K562 (cell line): ENCODE data around the gene AQP11. TPM values are rescaled to one million over a fixed set of nuclear protein-coding genes. Genes with fewer than 3 reads are reported as not detected.
A peak's percentile ranks its signal among the peaks of the same experiment; 100 is the strongest.

ENCODE experiments used
- CEBPB ChIP-seq: fragments of 450-650 bp; IDR thresholded peaks from 2 replicates; pipeline ENCODE4 v1.6.1; 2016; ENCODE audit warnings: missing genetic modification characterization, missing compliant biosample characterization
- GATA2 ChIP-seq: sonication (generic); formaldehyde crosslinking; IDR thresholded peaks from 2 replicates; pipeline ENCODE4 v1.4.0; 2020; ENCODE audit warnings: mild to moderate bottlenecking, missing genetic modification reagents
- KLF10 ChIP-seq: fragments of 250-450 bp; sonication (Bioruptor Pico); IDR thresholded peaks from 2 replicates; pipeline ENCODE4 v1.6.1; 2021; ENCODE audit warnings: matching md5 sums
- LARP7 ChIP-seq: fragments of 450-650 bp; IDR thresholded peaks from 2 replicates; pipeline ENCODE4 v1.6.1; 2016
- MCM3 ChIP-seq: fragments of 450-650 bp; IDR thresholded peaks from 2 replicates; pipeline ENCODE4 v1.6.1; 2016
- MTA3 ChIP-seq: fragments of 450-650 bp; formaldehyde crosslinking; IDR thresholded peaks from 2 replicates; pipeline ENCODE4 v1.6.1; 2017; ENCODE audit warnings: mild to moderate bottlenecking, borderline replicate concordance
- NRF1 ChIP-seq, 2 experiments: fragments of 450-650 bp; IDR thresholded peaks in 1 of 2; conservative IDR thresholded peaks in 1 of 2; 2 replicates each; pipeline ENCODE4 v1.6.1; 2014; ENCODE audit warnings: mild to moderate bottlenecking in 2 of 2
- POLR2H ChIP-seq: IDR thresholded peaks from 2 replicates; pipeline ENCODE4 v1.6.1; 2016; ENCODE audit warnings: missing genetic modification characterization, low read depth, mild to moderate bottlenecking, control low read depth, missing compliant biosample characterization, moderate library complexity
- RBM17 ChIP-seq: fragments of 200-400 bp; formaldehyde crosslinking; IDR thresholded peaks from 2 replicates; pipeline ENCODE4 v1.6.1; 2017; ENCODE audit warnings: low read depth, mild to moderate bottlenecking, low read length, borderline replicate concordance
- SOX6 ChIP-seq: fragments of 450-650 bp; IDR thresholded peaks from 2 replicates; pipeline ENCODE4 v1.6.1; 2014; ENCODE audit warnings: mild to moderate bottlenecking
- STAT5B ChIP-seq: fragments of 250-450 bp; sonication (Bioruptor Pico); IDR thresholded peaks from 2 replicates; pipeline ENCODE4 v1.8.0; 2021; ENCODE audit warnings: mild to moderate bottlenecking, inconsistent platforms
- ZNF140 ChIP-seq: fragments of 250-450 bp; sonication (Bioruptor Pico); IDR thresholded peaks from 2 replicates; pipeline ENCODE4 v1.8.0; 2021; ENCODE audit warnings: moderate library complexity, mild to moderate bottlenecking, inconsistent platforms
- ZNF280B ChIP-seq: fragments of 250-450 bp; sonication (Bioruptor Pico); IDR thresholded peaks from 2 replicates; pipeline ENCODE4 v1.5.1; 2021; ENCODE audit warnings: mild to moderate bottlenecking
- ZNF318 ChIP-seq, 2 experiments: fragments of 450-650 bp; IDR thresholded peaks; 2 replicates each; pipeline ENCODE4 v1.6.1; 2016; ENCODE audit warnings: mild to moderate bottlenecking in 2 of 2, borderline replicate concordance in 1 of 2, low read depth in 1 of 2, moderate library complexity in 1 of 2
- ZNF347 ChIP-seq: fragments of 450-650 bp; formaldehyde crosslinking; IDR thresholded peaks from 2 replicates; pipeline ENCODE4 v1.4.0; 2020; ENCODE audit warnings: low read depth, mild to moderate bottlenecking, moderate library complexity
- ZNF518B ChIP-seq: fragments of 250-450 bp; sonication (Bioruptor Pico); IDR thresholded peaks from 2 replicates; pipeline ENCODE4 v1.5.0; 2021; ENCODE audit warnings: mild to moderate bottlenecking, moderate library complexity
- polyA plus RNA-seq, 8 experiments: library from polyadenylated mRNA; depleted of rRNA in 4 of 8; stranded (reverse) in 5 of 8; unstranded in 3 of 8; fragments of >200 nt; fragmentation: Nextera tagmentation in 2 of 8; fragmentation: Illumina TruSeq in 1 of 8; extraction: Ambion mirVana in 2 of 8; extraction: Trizol in 1 of 8; gene quantifications; 2 replicates each; pipeline versions ENCODE4 v1.2.1 to v1.2.3, GENCODE V29; 2011 to 2014; ENCODE audit warnings: inconsistent platforms in 1 of 8, missing spikeins in 1 of 8
- total RNA-seq, 7 experiments: library from RNA; depleted of rRNA in 6 of 7; stranded (reverse); fragments of >200 nt in 6 of 7; fragmentation: Illumina TruSeq in 2 of 7; extraction: Trizol in 2 of 7; gene quantifications; 2 replicates each; pipeline versions ENCODE4 v1.2.1 to v1.2.3, GENCODE V29; 2011 to 2021; ENCODE audit warnings: low replicate concordance in 1 of 7

Gene AQP11
- total and polyA plus RNA-seq, 9 of the 15 experiments (the other 6 are each of a cell fraction or from before 2014, with no cell fraction given) = 0.09 to 1.0 (median 0.36) TPM

- no peak for TF ChIP-seq ZNF318 (IDR thresholded peaks at IDR 0.05; ENCODE audit: borderline replicate concordance in 1 of 2, low read depth in 1 of 2)
- no peak for TF ChIP-seq RBM17
- TF ChIP-seq ZNF518B (CRISPR knock-in tag) = no peak
- TF ChIP-seq KLF10 (CRISPR knock-in tag) = no peak
- TF ChIP-seq POLR2H (tag) = no peak
- no peak for TF ChIP-seq STAT5B (CRISPR knock-in tag)
- TF ChIP-seq MTA3 = peak; percentile 55; the same call in 1 of the 2 replicates
- 0 out of 2 replicates have a peak, but pooled peaks have one; percentile 25 for TF ChIP-seq SOX6
- TF ChIP-seq NRF1 (conservative IDR thresholded peaks at IDR 0.05 in 1 of 2, IDR thresholded peaks at IDR 0.05 in 1 of 2) = peak; percentile 93 to 94
- TF ChIP-seq ZNF280B = no peak
- no peak for TF ChIP-seq ZNF140 (CRISPR knock-in tag)
- no peak for TF ChIP-seq CEBPB (tag)
- TF ChIP-seq MCM3 = no peak
- TF ChIP-seq LARP7 = no peak
- TF ChIP-seq GATA2 = no peak
- TF ChIP-seq ZNF347 = no peak
Measured at GRCh38 chr11:77589521-77590193, at the start of gene AQP11 (continued).
